WTC11 (cell line): ENCODE measurements around the gene TH. TPM values are rescaled to one million over a fixed set of nuclear protein-coding genes. Genes with fewer than 3 reads are reported as not detected.
A peak's percentile ranks its signal among the peaks of the same experiment; 100 is the strongest.

Experiments used
- ELF4 ChIP-seq: sonication (generic); formaldehyde crosslinking; IDR thresholded peaks from 2 replicates; pipeline ENCODE4 v1.8.1; 2022; ENCODE audit warnings: low read depth, mild to moderate bottlenecking, moderate library complexity, missing genetic modification reagents
- ESRRA ChIP-seq: sonication (generic); formaldehyde crosslinking; IDR thresholded peaks from 2 replicates; pipeline ENCODE4 v1.8.1; 2022; ENCODE audit warnings: mild to moderate bottlenecking, missing genetic modification reagents, borderline replicate concordance
- FOXK1 ChIP-seq: sonication (generic); formaldehyde crosslinking; IDR thresholded peaks from 2 replicates; pipeline ENCODE4 v1.8.0; 2022; ENCODE audit warnings: mild to moderate bottlenecking, moderate library complexity, missing genetic modification reagents
- GRHL2 ChIP-seq: fragments of 250-450 bp; sonication (Bioruptor Pico); IDR thresholded peaks from 2 replicates; pipeline ENCODE4 v1.8.0; 2022; ENCODE audit warnings: mild to moderate bottlenecking, moderate library complexity; ENCODE audit not compliant: insufficient replicate concordance, severe bottlenecking
- HMGA2 ChIP-seq: fragments of 250-450 bp; sonication (Bioruptor Pico); IDR thresholded peaks from 2 replicates; pipeline ENCODE4 v1.4.0; 2021; ENCODE audit warnings: mild to moderate bottlenecking, moderate library complexity
- KAT7 ChIP-seq: sonication (generic); formaldehyde crosslinking; IDR thresholded peaks from 2 replicates; pipeline ENCODE4 v1.8.1; 2023; ENCODE audit warnings: missing genetic modification reagents, mild to moderate bottlenecking, borderline replicate concordance
- MYBL2 ChIP-seq: sonication (generic); formaldehyde crosslinking; IDR thresholded peaks from 2 replicates; pipeline ENCODE4 v1.8.1; 2023; ENCODE audit warnings: mild to moderate bottlenecking, moderate library complexity, missing genetic modification reagents
- NFYB ChIP-seq: sonication (generic); formaldehyde crosslinking; conservative IDR thresholded peaks from 2 replicates; pipeline ENCODE4 v1.8.0; 2022; ENCODE audit warnings: low read depth, missing genetic modification reagents
- SMAD4 ChIP-seq: sonication (generic); formaldehyde crosslinking; IDR thresholded peaks from 2 replicates; pipeline ENCODE4 v1.8.0; 2022; ENCODE audit warnings: mild to moderate bottlenecking, missing genetic modification reagents
- SP1 ChIP-seq: sonication (generic); formaldehyde crosslinking; conservative IDR thresholded peaks from 2 replicates; pipeline ENCODE4 v1.8.1; 2022; ENCODE audit warnings: missing genetic modification reagents
- TCF7 ChIP-seq: sonication (generic); formaldehyde crosslinking; IDR thresholded peaks from 2 replicates; pipeline ENCODE4 v1.8.0; 2022; ENCODE audit warnings: mild to moderate bottlenecking, low read depth, missing genetic modification reagents, moderate library complexity
- TEAD4 ChIP-seq: sonication (generic); formaldehyde crosslinking; IDR thresholded peaks from 2 replicates; pipeline ENCODE4 v1.8.0; 2022; ENCODE audit warnings: mild to moderate bottlenecking, missing genetic modification reagents
- TP53 ChIP-seq: sonication (generic); formaldehyde crosslinking; IDR thresholded peaks from 2 replicates; pipeline ENCODE4 v1.8.1; 2023; ENCODE audit warnings: mild to moderate bottlenecking, missing genetic modification reagents
- ZBTB21 ChIP-seq: sonication (generic); formaldehyde crosslinking; IDR thresholded peaks from 2 replicates; pipeline ENCODE4 v1.8.1; 2023; ENCODE audit warnings: mild to moderate bottlenecking, missing genetic modification reagents, borderline replicate concordance
- ZNF138 ChIP-seq: sonication (generic); formaldehyde crosslinking; conservative IDR thresholded peaks from 2 replicates; pipeline ENCODE4 v1.8.1; 2022; ENCODE audit warnings: mild to moderate bottlenecking, moderate library complexity, missing genetic modification reagents
- ZNF219 ChIP-seq: sonication (generic); formaldehyde crosslinking; IDR thresholded peaks from 2 replicates; pipeline ENCODE4 v1.8.0; 2023; ENCODE audit warnings: missing genetic modification reagents, mild to moderate bottlenecking, borderline replicate concordance
- total RNA-seq: library from RNA; stranded (reverse); gene quantifications from 3 replicates; pipeline ENCODE4 v1.2.3, GENCODE V29; 2021
- TF ChIP-seq, protein P1 (sequence below): sonication (generic); formaldehyde crosslinking; IDR thresholded peaks from 2 replicates; pipeline ENCODE4 v1.8.1; 2023; ENCODE audit warnings: mild to moderate bottlenecking, missing genetic modification reagents
- TF ChIP-seq, protein P2 (sequence below): fragments of 250-450 bp; sonication (Bioruptor Pico); IDR thresholded peaks from 2 replicates; pipeline ENCODE4 v1.9.0; 2021; ENCODE audit warnings: moderate library complexity, mild to moderate bottlenecking, inconsistent platforms, borderline replicate concordance
- TF ChIP-seq, protein P3 (sequence below): sonication (generic); formaldehyde crosslinking; IDR thresholded peaks from 2 replicates; pipeline ENCODE4 v1.8.1; 2023; ENCODE audit warnings: mild to moderate bottlenecking, missing genetic modification reagents, moderate library complexity
- TF ChIP-seq, protein P4 (sequence below): sonication (generic); formaldehyde crosslinking; IDR thresholded peaks from 2 replicates; pipeline ENCODE4 v1.8.0; 2023; ENCODE audit warnings: mild to moderate bottlenecking, missing genetic modification reagents
- TF ChIP-seq, protein P5 (sequence below): sonication (generic); formaldehyde crosslinking; IDR thresholded peaks from 2 replicates; pipeline ENCODE4 v1.8.1; 2022; ENCODE audit warnings: low read depth, missing genetic modification reagents, borderline replicate concordance
- TF ChIP-seq, protein P6 (sequence below): sonication (generic); formaldehyde crosslinking; IDR thresholded peaks from 2 replicates; pipeline ENCODE4 v1.8.0; 2022; ENCODE audit warnings: mild to moderate bottlenecking, missing genetic modification reagents
- TF ChIP-seq, protein P7 (sequence below): sonication (generic); formaldehyde crosslinking; IDR thresholded peaks from 2 replicates; pipeline ENCODE4 v1.8.0; 2023; ENCODE audit warnings: missing genetic modification reagents, mild to moderate bottlenecking, borderline replicate concordance

TH gene
- total RNA-seq, 1 experiment from 2014 or later = not detected

DNA sequence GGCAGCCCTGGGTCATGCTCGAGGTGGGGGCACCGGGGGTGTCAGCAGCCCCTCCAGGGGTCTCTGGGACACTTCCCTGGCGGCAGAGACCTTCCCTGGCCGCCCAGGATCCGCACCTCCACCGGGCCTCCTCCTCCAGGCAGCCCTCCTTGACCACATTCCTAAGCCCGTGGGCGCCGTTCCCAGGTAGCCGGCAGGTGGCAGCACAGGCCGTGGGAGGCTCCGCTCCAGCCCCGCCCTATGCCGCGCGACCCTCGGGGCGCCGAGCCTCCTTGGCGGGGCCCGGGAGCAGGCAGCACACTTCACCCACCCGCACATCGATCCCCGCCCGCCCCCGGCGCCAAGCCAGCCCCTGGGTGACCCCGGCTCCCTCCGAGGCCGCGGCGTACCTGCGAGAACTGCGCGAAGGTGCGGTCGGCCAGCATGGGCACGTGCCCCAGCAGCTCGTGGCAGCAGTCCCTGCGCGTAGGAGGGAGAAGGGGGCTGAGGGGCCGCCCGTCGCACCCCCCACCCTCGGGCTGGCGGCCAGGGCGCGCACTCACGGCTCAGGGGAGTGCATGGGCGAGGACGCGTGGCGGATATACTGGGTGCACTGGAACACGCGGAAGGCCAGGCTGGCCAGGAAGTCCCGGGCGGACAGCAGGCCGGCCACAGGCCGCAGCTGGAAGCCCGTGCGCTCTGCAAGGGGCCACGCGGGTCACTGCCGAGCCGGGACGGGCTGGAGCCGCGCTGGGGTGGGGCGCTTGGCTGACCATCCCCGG, 5.3 kb downstream of the TH start (continued):
- TF ChIP-seq, protein P1, sequence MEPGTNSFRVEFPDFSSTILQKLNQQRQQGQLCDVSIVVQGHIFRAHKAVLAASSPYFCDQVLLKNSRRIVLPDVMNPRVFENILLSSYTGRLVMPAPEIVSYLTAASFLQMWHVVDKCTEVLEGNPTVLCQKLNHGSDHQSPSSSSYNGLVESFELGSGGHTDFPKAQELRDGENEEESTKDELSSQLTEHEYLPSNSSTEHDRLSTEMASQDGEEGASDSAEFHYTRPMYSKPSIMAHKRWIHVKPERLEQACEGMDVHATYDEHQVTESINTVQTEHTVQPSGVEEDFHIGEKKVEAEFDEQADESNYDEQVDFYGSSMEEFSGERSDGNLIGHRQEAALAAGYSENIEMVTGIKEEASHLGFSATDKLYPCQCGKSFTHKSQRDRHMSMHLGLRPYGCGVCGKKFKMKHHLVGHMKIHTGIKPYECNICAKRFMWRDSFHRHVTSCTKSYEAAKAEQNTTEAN (CRISPR knock-in tag) = peak; percentile 81; the same call in 1 of the 2 replicates
- TF ChIP-seq TP53 = no peak
- TF ChIP-seq ZNF138 (CRISPR knock-in tag) = 0 out of 2 replicates have a peak, but pooled peaks have one; percentile 46
- TF ChIP-seq FOXK1 (CRISPR knock-in tag) = peak; percentile 60; the same call in 1 of the 2 replicates
- TF ChIP-seq MYBL2 (CRISPR knock-in tag) = 0 out of 2 replicates have a peak, but pooled peaks have one; percentile 55
- TF ChIP-seq TCF7 (CRISPR knock-in tag) = no peak
- TF ChIP-seq ELF4 (CRISPR knock-in tag) = peak; percentile 70; the same call in 1 of the 2 replicates
- TF ChIP-seq, protein P2, sequence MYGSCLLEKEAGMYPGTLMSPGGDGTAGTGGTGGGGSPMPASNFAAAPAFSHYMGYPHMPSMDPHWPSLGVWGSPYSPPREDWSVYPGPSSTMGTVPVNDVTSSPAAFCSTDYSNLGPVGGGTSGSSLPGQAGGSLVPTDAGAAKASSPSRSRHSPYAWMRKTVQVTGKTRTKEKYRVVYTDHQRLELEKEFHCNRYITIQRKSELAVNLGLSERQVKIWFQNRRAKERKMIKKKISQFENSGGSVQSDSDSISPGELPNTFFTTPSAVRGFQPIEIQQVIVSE (CRISPR knock-in tag) = no peak
- TF ChIP-seq SP1 (CRISPR knock-in tag) = 0 out of 2 replicates have a peak, but pooled peaks have one; percentile 31
- TF ChIP-seq, protein P3, sequence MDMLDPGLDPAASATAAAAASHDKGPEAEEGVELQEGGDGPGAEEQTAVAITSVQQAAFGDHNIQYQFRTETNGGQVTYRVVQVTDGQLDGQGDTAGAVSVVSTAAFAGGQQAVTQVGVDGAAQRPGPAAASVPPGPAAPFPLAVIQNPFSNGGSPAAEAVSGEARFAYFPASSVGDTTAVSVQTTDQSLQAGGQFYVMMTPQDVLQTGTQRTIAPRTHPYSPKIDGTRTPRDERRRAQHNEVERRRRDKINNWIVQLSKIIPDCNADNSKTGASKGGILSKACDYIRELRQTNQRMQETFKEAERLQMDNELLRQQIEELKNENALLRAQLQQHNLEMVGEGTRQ (CRISPR knock-in tag) = peak; percentile 75
- TF ChIP-seq, protein P4, sequence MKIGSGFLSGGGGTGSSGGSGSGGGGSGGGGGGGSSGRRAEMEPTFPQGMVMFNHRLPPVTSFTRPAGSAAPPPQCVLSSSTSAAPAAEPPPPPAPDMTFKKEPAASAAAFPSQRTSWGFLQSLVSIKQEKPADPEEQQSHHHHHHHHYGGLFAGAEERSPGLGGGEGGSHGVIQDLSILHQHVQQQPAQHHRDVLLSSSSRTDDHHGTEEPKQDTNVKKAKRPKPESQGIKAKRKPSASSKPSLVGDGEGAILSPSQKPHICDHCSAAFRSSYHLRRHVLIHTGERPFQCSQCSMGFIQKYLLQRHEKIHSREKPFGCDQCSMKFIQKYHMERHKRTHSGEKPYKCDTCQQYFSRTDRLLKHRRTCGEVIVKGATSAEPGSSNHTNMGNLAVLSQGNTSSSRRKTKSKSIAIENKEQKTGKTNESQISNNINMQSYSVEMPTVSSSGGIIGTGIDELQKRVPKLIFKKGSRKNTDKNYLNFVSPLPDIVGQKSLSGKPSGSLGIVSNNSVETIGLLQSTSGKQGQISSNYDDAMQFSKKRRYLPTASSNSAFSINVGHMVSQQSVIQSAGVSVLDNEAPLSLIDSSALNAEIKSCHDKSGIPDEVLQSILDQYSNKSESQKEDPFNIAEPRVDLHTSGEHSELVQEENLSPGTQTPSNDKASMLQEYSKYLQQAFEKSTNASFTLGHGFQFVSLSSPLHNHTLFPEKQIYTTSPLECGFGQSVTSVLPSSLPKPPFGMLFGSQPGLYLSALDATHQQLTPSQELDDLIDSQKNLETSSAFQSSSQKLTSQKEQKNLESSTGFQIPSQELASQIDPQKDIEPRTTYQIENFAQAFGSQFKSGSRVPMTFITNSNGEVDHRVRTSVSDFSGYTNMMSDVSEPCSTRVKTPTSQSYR (CRISPR knock-in tag) = 0 out of 2 replicates have a peak, but pooled peaks have one; percentile 40
- no peak for TF ChIP-seq KAT7 (CRISPR knock-in tag)
- TF ChIP-seq, protein P5, sequence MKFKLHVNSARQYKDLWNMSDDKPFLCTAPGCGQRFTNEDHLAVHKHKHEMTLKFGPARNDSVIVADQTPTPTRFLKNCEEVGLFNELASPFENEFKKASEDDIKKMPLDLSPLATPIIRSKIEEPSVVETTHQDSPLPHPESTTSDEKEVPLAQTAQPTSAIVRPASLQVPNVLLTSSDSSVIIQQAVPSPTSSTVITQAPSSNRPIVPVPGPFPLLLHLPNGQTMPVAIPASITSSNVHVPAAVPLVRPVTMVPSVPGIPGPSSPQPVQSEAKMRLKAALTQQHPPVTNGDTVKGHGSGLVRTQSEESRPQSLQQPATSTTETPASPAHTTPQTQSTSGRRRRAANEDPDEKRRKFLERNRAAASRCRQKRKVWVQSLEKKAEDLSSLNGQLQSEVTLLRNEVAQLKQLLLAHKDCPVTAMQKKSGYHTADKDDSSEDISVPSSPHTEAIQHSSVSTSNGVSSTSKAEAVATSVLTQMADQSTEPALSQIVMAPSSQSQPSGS = peak; percentile 55; the same call in 1 of the 2 replicates
- TF ChIP-seq HMGA2 (CRISPR knock-in tag) = no peak
- TF ChIP-seq NFYB (CRISPR knock-in tag) = 0 out of 2 replicates have a peak, but pooled peaks have one; percentile 17
- TF ChIP-seq ZNF219 (CRISPR knock-in tag) = peak; percentile 39; the same call in 1 of the 2 replicates
- peak; percentile 76; the same call in 1 of the 2 replicates for TF ChIP-seq ESRRA (CRISPR knock-in tag)
- TF ChIP-seq, protein P6, sequence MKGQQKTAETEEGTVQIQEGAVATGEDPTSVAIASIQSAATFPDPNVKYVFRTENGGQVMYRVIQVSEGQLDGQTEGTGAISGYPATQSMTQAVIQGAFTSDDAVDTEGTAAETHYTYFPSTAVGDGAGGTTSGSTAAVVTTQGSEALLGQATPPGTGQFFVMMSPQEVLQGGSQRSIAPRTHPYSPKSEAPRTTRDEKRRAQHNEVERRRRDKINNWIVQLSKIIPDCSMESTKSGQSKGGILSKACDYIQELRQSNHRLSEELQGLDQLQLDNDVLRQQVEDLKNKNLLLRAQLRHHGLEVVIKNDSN = peak; percentile 78
- TF ChIP-seq ZBTB21 (CRISPR knock-in tag) = 0 out of 2 replicates have a peak, but pooled peaks have one; percentile 46
- TF ChIP-seq GRHL2 (CRISPR knock-in tag) = no peak
- TF ChIP-seq SMAD4 (CRISPR knock-in tag) = no peak
- TF ChIP-seq TEAD4 = no peak
- TF ChIP-seq, protein P7, sequence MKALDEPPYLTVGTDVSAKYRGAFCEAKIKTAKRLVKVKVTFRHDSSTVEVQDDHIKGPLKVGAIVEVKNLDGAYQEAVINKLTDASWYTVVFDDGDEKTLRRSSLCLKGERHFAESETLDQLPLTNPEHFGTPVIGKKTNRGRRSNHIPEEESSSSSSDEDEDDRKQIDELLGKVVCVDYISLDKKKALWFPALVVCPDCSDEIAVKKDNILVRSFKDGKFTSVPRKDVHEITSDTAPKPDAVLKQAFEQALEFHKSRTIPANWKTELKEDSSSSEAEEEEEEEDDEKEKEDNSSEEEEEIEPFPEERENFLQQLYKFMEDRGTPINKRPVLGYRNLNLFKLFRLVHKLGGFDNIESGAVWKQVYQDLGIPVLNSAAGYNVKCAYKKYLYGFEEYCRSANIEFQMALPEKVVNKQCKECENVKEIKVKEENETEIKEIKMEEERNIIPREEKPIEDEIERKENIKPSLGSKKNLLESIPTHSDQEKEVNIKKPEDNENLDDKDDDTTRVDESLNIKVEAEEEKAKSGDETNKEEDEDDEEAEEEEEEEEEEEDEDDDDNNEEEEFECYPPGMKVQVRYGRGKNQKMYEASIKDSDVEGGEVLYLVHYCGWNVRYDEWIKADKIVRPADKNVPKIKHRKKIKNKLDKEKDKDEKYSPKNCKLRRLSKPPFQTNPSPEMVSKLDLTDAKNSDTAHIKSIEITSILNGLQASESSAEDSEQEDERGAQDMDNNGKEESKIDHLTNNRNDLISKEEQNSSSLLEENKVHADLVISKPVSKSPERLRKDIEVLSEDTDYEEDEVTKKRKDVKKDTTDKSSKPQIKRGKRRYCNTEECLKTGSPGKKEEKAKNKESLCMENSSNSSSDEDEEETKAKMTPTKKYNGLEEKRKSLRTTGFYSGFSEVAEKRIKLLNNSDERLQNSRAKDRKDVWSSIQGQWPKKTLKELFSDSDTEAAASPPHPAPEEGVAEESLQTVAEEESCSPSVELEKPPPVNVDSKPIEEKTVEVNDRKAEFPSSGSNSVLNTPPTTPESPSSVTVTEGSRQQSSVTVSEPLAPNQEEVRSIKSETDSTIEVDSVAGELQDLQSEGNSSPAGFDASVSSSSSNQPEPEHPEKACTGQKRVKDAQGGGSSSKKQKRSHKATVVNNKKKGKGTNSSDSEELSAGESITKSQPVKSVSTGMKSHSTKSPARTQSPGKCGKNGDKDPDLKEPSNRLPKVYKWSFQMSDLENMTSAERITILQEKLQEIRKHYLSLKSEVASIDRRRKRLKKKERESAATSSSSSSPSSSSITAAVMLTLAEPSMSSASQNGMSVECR = no peak
